Peyer's patch (tissue), 4 donors: Measurements from ENCODE around the gene PTPRM.

Source experiments
- POLR2A ChIP-seq, 2 donors: fragments of 450-650 bp; IDR thresholded peaks; one replicate each; pipeline ENCODE4 v1.5.1; 2017; ENCODE audit warnings: antibody characterized with exemption in 2 of 2, mild to moderate bottlenecking in 2 of 2, moderate library complexity in 2 of 2
- TF ChIP-seq, protein P1 (sequence below), 6 experiments: fragments of 450-650 bp in 4 of 6; fragments of 200-600 bp in 2 of 6; sonication (generic) in 1 of 6; IDR thresholded peaks; one replicate each; pipeline ENCODE4 v1.5.1; 2017 to 2019; ENCODE audit warnings: antibody characterized with exemption in 6 of 6, mild to moderate bottlenecking in 3 of 6, moderate library complexity in 1 of 6

DNA sequence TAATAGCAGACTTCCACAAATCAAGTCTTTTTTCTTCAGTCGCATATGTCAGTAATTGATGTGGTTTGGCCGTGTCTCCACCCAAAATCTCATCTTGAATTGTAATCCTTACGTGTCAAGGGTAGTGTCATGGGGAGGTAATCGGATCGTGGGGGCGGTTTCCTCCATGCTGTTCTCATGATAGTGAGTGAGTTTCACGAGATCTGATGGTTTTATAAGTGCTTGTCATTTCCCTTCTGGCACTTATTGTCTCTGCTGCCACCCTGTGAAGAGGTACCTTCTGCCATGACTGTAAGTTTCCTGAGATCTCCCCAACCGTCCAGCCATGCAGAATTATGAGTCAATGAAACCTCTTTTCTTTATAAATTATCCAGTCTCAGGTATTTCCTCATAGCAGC, 478.8 kb downstream of the PTPRM start:
- TF ChIP-seq, protein P1, sequence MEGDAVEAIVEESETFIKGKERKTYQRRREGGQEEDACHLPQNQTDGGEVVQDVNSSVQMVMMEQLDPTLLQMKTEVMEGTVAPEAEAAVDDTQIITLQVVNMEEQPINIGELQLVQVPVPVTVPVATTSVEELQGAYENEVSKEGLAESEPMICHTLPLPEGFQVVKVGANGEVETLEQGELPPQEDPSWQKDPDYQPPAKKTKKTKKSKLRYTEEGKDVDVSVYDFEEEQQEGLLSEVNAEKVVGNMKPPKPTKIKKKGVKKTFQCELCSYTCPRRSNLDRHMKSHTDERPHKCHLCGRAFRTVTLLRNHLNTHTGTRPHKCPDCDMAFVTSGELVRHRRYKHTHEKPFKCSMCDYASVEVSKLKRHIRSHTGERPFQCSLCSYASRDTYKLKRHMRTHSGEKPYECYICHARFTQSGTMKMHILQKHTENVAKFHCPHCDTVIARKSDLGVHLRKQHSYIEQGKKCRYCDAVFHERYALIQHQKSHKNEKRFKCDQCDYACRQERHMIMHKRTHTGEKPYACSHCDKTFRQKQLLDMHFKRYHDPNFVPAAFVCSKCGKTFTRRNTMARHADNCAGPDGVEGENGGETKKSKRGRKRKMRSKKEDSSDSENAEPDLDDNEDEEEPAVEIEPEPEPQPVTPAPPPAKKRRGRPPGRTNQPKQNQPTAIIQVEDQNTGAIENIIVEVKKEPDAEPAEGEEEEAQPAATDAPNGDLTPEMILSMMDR (IDR thresholded peaks at IDR 0.05), result no peak
- TF ChIP-seq POLR2A (IDR thresholded peaks at IDR 0.05), result no peak
